Jurkat, Clone E6-1 (cell line): Measurements from ENCODE around the gene TRAPPC14. TPM values are rescaled to one million over a fixed set of nuclear protein-coding genes. Genes with fewer than 3 reads are reported as not detected.
"Not testable (repeated sequence)": the region's sequence is repeated elsewhere in the genome, so short reads cannot be mapped to it uniquely, and the experiment has no call there.

Experiments
- DNase-seq: peaks from one replicate; pipeline ENCODE4 v3.0.0-alpha.2; 2011; ENCODE audit warnings: low read depth, low spot score
- H3K4me3 ChIP-seq: 2 replicates; pipeline ENCODE4 v1.5.1; 2011; ENCODE audit warnings: mild to moderate bottlenecking, low read length, control low read depth, moderate library complexity
- polyA plus RNA-seq: library from polyadenylated mRNA; unstranded; fragments of >200 nt; gene quantifications from one replicate; pipeline ENCODE4 v1.2.1, GENCODE V29; 2012; ENCODE audit warnings: missing spikeins; ENCODE audit not compliant: insufficient read length, insufficient read depth

The TRAPPC14 gene, protein sequence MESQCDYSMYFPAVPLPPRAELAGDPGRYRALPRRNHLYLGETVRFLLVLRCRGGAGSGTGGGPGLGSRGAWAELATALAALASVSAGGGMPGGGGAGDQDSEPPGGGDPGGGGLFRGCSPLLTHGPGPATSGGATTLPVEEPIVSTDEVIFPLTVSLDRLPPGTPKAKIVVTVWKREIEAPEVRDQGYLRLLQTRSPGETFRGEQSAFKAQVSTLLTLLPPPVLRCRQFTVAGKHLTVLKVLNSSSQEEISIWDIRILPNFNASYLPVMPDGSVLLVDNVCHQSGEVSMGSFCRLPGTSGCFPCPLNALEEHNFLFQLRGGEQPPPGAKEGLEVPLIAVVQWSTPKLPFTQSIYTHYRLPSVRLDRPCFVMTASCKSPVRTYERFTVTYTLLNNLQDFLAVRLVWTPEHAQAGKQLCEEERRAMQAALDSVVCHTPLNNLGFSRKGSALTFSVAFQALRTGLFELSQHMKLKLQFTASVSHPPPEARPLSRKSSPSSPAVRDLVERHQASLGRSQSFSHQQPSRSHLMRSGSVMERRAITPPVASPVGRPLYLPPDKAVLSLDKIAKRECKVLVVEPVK
- 21.9 TPM for polyA plus RNA-seq

DNA sequence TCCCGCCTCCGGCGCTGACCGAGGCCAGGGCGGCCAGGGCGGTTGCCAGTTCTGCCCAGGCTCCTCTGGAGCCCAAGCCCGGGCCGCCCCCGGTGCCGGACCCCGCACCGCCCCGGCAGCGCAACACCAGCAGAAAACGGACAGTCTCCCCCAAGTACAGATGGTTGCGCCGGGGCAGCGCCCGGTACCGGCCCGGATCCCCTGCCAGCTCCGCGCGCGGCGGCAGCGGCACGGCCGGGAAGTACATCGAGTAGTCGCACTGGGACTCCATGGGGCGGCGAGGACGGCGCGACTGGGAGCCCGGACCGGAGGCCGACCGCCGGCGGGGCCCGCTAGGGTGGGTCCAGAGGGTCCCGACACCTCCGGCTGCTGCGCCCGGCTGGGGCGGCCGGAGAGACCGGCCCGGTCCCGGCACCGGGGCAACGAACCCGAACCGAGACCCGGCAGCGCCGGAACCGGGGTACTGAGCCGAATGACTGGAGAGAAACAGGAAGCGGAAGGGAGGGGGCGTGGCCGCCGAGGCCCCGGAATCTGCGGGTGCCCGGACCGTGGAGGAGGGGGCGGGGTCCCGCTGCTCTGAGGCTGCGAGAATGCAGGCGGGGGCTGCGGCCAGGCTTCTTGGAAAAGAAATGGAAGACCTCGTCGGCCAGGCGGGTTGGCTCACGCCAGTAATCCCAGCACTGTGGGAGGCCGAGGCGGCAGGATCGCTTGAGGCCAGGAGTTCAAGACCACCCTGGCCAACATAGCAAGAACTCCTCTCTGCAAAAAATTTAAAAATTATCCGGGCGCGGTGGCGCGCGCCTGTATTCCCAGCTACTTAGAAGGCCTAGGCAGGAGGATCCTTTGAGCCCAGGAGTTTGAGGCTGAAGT lies at the start of gene TRAPPC14:
TSS of gene TRAPPC14 (minus strand) at position 495 of the 870 bp plus-strand sequence. CDS start at position 271, 224 bp downstream.
- peak within 1 kb of the TSS; percentile 62 for H3K4me3 ChIP-seq
- peak; percentile 69 for DNase-seq

DNA sequence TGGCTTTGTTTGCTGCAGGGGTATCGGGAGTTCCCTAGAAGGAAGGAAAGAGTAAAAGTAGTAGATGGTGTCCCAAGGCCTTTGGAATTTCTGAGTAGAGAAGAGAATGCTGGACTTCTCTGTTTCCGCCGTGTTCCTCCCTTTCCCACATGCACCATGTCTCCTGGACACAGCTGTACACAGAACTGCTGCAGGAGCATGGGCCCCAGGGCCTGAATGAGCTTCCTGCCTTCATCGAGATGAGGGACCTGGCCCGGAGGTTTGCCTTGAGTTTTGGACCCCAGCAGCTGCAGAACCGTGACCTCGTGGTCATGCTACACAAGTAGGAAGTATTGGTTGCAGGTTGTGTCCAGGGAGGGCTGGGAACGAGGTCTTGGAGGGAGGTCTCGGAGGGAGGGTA lies 45.9 kb upstream of the TRAPPC14 start:
- DNase-seq, result no peak
- no peak overlapping the region for H3K4me3 ChIP-seq

DNA sequence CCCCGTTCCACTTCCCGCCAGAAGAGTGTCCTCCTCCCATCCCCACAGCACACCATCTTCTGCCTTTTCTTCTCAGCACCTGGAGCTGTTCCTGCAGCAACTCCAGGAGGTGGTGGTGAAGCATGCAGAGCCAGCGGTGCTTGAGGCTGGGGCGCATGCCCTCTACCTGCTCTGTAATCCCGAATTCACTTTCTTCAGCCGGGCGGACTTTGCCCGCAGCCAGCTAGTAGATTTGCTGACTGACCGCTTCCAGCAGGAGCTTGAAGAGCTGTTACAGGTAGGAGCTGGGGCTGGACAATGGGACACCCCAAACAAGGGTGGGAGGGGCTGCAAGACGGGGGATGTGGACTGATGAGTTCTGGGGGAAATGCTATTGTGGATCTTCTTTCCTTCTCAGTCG lies 42.2 kb upstream of the TRAPPC14 start:
- no peak for DNase-seq
- H3K4me3 ChIP-seq, result no peak overlapping the region

DNA sequence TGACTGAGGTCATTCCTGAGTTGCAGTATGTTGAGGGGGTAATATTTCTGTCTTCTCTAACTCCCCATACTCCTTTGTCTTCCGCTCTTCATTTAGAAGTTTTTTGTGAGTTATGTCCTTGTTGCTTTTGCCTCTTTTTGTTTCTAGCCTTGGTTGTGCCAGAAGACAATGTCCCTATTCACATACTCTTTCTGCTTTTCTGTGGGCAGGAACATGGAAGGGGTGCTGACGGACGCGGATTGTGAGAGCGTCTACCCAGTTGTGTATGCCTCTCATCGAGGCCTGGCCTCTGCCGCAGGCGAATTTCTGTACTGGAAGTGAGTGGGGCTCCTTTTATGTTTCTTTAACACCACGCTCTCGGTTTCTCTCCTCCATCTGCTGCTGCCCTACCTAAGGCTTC lies 39.7 kb upstream of the TRAPPC14 start:
- H3K4me3 ChIP-seq, result no peak overlapping the region
- no peak for DNase-seq

DNA sequence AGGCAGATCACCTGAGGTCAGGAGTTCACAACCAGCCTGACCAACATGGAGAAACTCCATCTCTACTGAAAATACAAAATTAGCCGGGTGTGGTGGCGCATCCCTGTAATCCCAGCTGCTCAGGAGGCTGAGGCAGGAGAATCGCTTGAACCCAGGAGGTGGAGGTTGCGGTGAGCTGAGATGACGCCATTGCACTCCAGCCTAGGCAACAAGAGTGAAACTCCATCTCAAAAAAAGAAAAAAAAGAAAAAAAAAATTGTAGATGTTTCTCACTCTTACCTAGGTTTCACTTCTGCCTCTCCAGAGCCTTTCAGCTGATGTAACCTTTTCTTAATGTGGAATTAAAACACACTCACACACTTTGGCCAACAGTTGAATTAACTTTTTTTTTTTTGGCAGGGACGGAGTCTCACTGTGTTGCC lies 37.4 kb upstream of the TRAPPC14 start:
- H3K4me3 ChIP-seq, DNase-seq: not testable (repeated sequence)

DNA sequence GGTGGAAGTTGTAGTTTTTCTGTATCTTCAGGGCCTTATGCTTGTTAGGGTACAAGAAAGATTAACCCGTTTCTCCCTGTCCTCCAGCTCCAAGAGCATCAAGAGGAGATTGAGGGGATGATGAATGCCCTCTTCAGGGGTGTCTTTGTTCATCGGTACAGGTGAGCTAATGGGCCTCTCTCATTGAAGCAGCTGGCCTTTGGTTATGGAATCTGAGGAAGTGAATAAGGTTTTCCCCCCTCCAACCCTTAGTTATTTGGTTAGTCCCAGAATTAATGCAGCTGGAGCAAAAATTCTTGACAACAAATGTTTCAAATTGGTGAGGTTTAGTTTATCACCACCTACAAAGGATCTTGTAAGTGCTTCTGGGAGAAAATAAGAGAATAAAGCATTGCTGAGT lies 36.7 kb upstream of the TRAPPC14 start:
- no peak for DNase-seq
- no peak overlapping the region for H3K4me3 ChIP-seq

DNA sequence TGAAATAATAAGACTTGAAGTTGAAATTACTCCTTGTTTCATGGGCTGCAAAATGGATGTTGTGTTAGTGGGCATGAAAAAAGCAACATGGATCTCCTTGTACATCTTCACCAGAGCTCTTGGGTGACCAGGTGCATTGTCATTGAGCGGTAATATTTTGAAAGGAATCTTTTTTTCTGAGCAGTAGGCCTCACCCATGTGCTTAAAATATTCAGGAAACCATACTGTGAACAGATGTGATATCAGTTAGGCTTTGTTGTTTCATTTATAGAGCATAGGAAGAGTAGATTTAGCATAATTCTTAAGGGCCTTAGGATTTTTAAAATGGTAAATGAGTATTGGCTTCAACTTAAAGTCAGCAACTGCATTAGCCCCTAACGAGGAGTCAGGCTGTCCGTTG lies 34.4 kb upstream of the TRAPPC14 start:
- DNase-seq, result peak; percentile 60
- H3K4me3 ChIP-seq, result no peak overlapping the region

DNA sequence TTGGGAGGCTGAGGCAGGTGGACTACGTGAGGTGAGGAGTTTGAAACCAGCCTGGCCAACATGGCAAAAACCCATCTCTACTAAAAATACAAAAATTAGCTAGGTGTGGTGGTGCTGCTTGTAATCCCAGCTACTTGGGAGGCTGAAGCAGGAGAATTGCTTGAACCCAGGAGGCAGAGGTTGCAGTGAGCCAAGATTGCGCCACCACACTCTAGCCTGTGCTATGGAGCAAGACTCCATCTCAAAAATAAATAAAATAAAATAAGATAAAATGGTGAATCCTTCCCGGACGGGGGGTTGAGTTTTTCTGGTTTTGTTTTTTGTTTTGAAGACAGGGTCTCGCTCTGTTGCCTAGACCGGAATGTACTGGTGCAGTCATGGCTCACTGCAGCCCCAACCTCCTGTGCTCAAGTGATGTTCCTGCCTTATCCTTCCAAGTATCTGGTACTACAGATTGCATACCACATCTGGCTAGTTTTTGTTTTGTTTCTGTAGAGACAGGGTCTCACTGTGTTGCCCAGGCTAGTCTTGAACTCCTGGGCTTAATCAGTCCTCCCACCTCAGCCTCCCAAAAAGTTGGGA lies 33.8 kb upstream of the TRAPPC14 start:
- not testable (repeated sequence) for DNase-seq, H3K4me3 ChIP-seq

DNA sequence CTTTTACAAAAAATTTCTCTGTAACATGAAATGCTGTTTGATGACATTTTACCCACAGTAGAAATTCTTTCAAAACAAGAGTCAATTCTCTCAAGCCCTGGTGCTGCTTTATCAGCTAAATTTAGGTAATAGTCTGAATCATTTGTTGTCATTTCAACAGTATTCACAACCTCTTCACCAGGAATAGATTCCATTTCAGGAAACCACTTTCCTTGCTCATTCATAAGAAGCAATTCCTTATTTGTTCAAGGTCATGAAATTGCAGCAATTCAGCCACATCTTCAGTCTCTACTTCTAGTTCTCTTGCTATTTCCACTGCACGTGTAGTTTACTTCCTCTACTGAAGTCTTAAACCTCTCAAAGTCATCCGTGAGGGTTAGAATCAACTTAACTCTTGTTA lies 33.3 kb upstream of the TRAPPC14 start:
- DNase-seq, result no peak
- H3K4me3 ChIP-seq, result no peak overlapping the region

DNA sequence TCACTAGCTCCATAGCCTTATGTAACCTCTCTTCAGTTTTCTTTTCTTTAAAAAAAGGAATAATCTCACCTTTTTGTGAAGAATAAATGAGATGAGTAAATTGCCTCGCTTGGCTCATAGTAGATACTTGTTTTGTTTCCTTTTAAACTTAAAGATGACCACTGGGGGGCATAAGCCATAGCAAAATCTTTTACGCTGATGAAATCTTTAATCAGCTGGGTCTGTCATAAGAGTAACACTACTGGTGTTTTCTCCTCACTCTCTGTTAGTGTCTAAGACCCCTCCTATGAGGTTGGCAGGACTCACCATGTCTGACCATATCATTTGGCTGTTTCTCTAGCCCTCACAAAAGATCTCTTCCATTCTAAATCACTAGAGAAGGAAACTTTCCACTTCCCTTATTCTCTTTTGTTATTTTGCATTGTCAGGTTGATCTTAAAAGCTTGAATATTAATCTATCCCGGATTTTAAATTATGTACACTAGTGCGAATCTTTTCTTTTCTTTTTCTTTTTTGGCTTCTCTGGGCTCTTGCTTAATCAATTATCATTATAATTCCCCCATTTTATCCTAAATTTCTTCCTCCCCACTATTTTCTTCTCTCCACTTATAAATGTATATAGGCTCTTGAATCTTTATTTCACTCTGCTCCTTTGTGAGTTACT lies 31.7 kb upstream of the TRAPPC14 start:
- peak; percentile 69 for DNase-seq
- no peak overlapping the region for H3K4me3 ChIP-seq

DNA sequence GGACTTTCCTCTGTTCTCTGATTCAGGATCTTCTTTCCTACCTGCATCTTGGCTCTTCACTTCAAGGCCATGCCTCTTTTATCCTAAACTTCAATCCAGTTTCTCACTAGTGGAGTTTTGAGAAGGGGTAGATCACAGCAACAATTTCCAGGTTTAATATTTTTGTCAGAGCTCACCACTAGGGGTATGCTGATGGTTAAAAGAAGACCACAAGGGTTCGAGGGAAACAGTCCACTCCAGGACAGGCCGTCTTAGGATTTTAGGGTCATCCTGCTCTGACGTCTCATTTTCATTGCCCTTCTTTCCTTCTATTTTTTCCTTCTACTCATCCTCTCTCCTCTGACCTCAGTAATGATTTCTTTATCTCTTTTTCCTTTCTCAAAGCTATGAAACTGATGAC lies 30.5 kb upstream of the TRAPPC14 start:
- H3K4me3 ChIP-seq, result no peak overlapping the region
- DNase-seq, result no peak

DNA sequence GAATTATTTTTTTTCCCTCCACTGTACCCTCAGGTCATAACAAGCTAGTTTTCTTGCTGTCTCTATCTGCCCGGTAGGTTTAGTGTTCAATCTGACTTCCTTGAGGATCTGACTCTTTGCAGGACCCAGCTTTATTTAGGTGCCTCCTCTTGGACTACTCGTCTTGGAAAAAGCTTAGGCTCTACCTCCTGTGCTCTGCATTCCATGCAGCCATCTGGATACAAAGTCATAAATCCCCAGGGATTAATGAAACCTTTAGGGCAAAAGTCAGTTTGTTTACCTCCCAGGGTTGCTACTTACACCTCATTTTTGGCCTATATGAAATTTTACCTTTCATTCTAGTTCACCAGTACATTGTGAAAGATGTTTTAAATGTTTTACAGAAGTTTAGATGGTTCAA lies 27.2 kb upstream of the TRAPPC14 start:
- DNase-seq, result no peak

DNA sequence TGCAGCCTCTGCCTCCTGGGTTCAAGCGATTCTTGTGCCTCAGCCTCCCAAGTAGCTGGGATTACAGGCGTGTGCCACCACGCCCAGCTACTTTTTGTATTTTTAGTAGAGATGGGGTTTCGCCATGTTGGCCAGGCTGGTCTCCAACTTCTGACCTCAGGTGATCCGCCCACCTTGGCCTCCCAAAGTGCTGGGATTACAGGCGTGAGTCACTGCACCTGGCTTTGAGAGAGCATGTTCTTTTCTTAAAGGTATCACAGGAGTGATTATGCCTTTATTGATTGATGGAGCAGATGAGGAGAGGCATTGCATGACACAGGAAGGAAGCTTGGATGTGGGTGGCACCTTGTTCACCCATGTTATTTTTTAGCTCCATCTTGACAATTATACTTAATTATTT lies 24.6 kb upstream of the TRAPPC14 start:
- H3K4me3 ChIP-seq, DNase-seq: not testable (repeated sequence)

More for the DNA sequence above, 27.2 kb upstream of the TRAPPC14 start:
- no peak overlapping the region for H3K4me3 ChIP-seq

DNA sequence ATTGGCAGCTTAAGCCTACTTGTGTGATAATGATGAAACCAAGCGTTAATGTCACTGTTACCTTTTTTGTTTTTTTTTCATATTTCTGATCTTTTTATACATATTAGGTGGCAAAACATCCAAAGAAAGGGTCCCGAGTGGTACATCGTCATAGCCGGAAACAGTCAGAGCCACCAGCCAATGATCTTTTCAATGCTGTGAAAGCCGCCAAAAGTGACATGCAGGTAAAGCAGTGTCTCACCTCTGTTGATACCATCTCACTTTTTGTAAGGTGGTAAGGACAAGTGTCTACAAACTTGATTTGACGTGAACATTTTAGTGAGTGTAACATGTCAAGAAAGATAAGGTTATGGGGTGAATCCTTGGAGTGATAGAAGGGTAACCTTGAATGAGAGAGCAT lies 24.1 kb upstream of the TRAPPC14 start:
- not testable (repeated sequence) for H3K4me3 ChIP-seq, DNase-seq

DNA sequence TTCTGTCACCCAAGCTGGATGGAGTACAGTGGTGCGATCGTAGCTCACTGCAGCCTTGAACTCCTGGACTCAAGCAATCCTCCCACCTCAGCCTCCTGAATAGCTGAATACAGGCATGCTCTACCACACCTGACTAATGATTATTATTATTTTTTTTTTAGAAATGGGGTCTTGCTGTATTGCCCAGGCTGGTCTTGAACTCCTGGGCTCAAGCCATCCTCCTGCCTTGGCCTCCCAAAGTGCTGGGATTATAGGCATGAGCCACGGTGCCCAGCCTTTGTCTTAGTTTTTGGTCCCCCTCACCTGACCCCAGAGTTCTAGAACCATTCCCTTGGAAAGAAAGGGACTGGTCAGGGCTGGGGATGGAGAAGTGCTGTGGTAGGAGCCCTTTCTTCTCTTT lies 21.6 kb upstream of the TRAPPC14 start:
- H3K4me3 ChIP-seq, result peak overlapping the region; percentile 34
- DNase-seq, result not testable (repeated sequence)

DNA sequence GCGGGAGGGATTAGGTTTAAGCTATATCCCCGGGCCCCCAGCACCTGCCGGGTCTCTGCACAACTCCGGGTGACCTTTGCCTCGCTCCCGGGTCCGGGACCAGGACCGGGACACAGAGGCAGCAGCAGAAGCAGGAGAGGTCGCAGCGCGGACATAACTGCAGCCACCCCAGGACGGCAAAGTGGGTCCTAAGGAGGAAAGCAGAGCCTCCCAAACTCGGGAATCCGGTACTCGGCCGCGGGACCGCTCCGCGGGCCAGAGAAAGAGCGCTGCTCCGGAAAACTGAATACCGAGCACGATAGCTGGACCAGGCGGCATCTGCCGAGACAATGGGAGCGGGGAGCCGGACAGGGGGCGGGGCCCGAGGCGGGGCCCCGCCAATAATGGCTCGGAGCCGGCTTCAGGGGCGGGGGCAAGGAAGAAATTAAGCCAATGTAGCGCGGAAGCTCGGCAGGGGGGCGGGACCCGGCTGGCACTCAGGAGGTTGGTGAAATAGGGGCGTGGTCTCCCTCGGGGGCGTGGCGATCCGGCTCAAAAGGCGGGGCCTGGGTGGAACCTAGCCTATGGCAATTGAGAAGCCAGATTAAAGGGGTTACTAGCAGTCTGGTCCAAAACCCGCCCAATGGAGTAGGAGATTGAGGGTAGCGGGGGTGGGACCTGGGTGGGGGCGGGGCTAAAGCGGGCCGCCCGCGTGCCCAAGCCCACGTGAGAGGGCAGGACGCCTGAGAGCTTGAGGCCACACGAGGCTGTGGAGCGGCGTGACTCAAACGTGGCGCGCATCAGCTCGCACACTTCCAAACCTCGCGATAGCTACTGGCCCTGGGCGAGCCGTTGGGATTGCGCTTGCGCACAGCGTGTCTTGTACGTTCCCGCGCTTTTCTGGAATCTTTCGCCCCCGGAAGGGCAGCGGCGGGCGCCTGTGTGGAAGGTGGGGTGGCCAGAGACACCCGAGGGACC lies 18.8 kb upstream of the TRAPPC14 start, which contains the start of the genes GPC2 and STAG3:
TSS of gene GPC2 (minus strand) at position 337 of the 957 bp plus-strand sequence. CDS start at position 155, 182 bp downstream.
TSS of gene STAG3 (plus strand) at position 874 of the 957 bp plus-strand sequence. CDS start 2,639 bp downstream, outside the sequence.
- H3K4me3 ChIP-seq, result peak within 1 kb of the TSS; percentile 75
- DNase-seq, result peak; percentile 96
